Left renal cortex interstitium (tissue), 4 donors: ENCODE measurements around the gene EMP1. TPM values are rescaled to one million over a fixed set of nuclear protein-coding genes. Genes with fewer than 3 reads are reported as not detected.
A peak's percentile ranks its signal among the peaks of the same experiment; 100 is the strongest.

Experiments
- DNase-seq, 4 donors: peaks; one replicate each; pipeline ENCODE4 v3.0.0-alpha.2; 2013; ENCODE audit warnings: low read depth in 4 of 4, low spot score in 2 of 4, missing footprints in 1 of 4
- polyA plus RNA-seq, 4 donors: library from polyadenylated mRNA; unstranded; fragments of 120-200 nt; gene quantifications; one replicate each; pipeline ENCODE4 v1.2.1, GENCODE V29; 2013; ENCODE audit not compliant: insufficient read length in 4 of 4

Gene EMP1
- polyA plus RNA-seq, 4 donors: 81.8 to 112 (median 103) TPM

DNA sequence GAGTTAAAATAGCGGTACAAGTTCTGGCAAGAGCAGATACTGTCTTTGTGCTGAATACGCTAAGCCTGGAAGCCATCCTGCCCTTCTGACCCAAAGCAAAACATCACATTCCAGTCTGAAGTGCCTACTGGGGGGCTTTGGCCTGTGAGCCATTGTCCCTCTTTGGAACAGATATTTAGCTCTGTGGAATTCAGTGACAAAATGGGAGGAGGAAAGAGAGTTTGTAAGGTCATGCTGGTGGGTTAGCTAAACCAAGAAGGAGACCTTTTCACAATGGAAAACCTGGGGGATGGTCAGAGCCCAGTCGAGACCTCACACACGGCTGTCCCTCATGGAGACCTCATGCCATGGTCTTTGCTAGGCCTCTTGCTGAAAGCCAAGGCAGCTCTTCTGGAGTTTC is 18.5 kb downstream of the EMP1 start:
- no peak for DNase-seq

DNA sequence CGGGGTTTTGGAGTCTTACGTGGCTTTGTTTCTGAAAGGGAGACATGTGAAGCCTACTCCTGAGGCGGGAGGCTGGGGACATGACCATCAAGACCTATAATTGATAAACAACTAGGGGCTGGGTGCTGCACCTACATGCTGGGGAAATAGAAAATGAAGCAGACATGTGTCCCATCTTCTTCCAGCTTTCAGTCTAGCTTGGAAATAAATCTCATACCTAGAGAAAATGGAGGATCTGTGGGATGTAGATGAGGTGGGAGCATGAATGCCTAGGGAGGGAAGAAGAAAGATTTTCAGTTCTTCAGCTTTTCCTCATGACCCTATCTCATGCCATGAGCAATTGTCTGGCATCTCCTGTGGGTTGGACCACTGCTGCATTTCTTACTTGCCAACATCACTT is 22.1 kb downstream of the EMP1 start:
- no peak for DNase-seq

DNA sequence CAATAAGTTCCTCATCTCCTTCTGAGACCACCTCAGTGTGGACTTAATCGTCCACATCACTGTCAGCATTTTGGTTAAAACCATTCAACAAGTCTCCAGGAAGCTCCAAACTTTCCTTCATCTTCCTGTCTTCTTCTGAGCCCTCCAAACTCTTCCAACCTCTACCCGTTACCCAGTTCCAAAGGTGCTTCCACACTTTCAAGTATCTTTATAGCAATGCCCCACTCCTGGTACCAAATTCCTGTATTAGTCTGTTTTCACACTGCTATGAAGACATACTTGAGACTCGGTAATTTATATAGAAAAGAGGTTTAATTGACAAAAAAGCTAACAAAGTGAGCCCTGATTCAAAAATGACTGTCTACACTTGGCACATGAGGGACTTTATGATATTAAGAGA is 22.8 kb downstream of the EMP1 start:
- no peak for DNase-seq

DNA sequence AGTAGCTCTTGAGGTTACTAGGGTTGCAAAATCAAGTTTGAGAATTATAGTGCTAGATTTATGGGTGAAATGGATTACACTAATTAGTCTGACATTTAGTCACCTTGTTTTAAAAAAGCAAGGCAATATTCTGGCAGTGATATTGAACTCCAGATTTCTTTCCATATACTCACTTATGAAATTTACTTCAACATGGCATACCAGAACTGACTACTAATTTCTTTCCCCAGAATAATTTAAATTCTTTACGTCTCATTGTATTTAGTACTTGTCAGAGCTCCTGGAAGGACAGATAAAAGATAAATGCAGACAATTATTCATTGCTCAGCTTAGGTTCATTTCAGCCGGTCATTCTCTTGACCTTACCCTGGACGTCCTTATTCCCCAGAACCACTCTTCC is 24.3 kb downstream of the EMP1 start:
- DNase-seq: no peak

DNA sequence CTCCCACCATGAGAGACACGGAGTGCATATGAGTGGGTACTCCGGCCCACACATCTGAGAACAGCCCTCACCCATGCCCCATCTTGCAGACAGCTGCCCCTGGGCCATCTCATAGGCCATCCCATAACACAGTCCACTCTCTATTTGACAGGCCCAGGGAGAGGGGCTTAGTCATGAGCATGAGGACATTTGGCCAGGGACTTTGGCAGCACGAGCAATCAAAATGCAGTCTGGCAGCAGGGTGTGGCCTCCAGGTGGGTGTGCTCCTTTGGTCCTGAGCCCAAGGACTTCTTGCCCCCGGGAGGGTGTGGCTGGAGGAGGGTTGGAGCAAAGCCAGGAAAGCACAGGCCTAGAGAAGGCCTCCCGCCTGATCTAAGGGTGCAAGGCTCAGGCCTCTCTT is 25.6 kb downstream of the EMP1 start:
- no peak for DNase-seq

DNA sequence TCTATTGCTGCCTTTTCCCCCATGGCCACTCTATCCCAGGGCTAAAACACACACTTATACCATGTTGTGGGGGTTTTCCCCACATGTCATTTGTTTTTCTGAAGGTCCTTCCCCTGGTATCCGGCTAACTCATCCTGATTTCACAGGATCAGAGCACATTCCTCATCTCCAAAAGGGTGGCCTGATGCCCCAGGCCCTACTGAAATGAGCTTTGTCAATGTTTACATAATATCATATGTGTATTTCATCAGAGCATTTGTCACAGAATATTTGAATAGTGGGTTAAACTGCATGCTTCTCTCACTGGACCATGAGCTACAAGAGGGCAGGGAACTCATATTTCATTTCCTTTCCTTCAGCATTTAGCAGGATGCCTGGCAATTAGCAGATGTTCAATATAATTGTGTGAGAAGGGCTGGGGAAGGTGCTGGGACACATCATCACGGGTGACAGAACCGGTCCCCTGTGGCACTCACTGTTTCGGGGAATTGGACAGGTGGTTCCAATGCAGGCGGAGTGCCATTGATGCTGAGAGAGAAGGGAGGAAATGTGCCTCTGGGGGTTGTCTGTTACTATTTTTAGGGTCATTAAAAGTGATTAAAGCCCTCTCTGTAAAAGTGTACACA is 26.8 kb downstream of the EMP1 start:
- DNase-seq: no peak

DNA sequence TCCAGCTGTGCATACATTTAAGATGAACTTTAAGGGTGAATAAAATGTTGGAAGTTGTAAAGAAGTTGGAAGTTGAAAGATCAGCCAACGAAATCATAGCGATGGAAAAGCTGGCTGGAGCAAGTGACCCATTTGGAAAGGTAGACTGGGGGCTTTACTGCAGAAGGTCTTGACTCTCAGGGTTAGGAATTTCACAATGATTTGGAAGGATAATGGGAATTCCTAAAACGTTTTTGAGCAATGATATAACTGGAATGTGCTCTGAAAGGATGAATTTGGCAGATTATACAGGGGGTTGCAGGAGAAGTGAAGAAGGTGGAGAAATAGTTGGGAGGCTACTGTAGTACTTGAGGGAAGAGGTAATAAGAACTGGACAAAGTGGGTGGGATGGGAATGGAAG is 27.4 kb downstream of the EMP1 start:
- no peak for DNase-seq

DNA sequence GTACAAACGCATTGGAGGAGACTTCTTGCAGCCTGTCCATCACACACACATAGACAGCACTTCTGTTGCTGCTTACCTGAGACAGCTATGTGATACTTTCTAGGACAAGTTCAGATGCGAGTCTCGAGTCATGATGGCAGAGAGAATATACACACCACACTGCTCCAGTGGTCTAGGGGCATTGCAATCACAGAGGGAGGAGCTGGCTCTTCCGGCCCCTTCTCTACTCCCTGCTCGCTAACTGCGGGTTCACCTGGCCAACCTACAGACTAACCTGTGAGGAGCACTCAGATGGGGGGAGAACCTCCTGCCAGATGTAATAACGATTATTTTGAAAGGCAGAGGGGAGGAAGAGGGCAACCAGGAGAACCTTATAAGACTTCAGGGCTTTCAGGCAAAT is 30.7 kb downstream of the EMP1 start:
- DNase-seq: no peak

DNA sequence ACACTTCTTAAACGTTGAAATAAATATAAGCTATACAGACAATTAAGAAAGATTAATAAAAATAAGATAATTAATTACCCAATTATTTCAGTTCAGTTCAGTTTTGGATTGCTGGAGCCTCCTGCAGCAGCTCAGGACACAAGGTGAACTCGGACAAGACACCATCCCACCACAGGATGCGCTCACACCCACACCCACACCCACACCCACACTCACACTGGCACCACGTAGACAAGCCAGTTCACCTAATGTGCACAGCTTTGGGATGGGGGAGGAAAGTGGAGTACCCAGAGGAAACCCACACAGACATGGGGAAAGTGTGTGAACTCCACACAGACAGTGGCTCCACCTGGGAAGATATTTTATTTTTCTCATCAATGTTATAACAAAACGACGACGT is 32.1 kb downstream of the EMP1 start:
- no peak for DNase-seq

DNA sequence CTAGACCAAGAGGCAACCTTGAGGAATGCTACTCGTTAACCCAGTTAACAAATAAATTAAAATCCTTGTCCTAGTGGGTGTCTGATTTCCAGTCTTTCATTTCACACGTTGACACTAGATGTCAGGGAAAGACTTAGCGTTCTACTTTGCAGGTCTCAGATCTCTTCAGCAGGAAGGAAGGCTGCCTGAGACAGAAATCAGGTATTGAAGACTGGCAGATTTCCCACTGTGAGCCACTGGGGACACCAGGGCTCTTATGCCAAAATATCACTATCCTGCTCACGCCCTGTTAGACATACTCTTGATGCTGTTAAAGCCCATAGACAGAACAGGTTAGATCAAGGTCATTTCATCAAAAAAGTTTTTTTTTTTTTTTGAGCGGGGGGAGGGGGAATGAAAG is 33.0 kb downstream of the EMP1 start:
- no peak for DNase-seq

DNA sequence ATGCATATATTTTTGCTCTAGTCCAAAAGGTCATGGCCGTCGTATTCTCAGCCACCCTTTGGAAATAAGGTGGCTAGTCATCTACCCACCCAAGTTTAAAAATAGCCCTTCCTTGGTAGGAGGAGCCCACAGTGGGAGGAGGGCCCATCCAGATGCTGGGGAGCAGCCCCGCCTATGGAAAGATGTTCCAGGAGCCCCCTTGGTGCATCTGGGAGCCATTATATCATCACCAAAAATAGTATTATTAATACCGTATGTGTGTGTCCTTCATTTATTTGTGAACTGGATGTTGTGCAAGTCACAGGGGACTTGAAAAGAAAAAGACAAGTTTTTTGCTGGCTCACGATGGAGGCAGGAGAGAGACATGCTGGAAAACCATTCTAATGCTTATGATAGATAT is 34.0 kb downstream of the EMP1 start:
- no peak for DNase-seq

DNA sequence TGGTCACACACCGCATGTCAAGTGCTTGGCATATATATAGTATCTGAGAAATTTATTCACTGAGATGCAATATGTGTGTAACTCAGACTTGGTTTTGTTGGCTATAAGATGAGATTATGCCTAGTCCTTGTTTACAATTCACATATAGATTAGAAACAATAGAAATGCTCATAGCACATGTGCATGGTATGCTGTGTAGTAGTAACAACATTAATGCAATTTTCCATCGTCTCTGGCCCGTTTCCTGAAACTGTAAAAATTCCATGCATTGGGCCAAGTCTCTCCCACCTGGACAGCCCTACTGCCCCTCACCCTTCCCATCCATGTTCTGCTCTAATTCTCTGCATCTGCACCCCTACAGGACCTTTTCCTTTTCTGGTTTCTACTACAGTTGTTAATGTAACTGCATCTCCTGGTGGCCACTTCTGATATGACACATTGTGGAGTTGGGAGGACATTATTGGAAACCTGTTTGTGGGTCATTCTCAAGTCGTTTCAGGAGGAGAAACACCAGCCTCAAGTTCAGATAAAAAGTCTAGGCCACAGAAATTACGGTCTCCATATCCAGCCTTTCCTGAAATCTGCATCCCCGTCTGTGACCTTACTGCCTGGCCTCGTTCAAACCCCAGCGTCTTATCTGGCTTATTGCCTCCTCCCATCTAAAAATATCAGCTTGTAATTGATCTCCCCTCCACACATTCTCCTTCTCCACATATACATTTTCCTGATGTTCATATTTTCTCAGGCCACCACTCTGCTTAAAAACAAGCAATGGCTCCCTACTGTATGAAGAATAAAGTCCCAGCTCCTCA is 37.5 kb downstream of the EMP1 start:
- peak in 1 of 4 donors; percentile 51 for DNase-seq

DNA sequence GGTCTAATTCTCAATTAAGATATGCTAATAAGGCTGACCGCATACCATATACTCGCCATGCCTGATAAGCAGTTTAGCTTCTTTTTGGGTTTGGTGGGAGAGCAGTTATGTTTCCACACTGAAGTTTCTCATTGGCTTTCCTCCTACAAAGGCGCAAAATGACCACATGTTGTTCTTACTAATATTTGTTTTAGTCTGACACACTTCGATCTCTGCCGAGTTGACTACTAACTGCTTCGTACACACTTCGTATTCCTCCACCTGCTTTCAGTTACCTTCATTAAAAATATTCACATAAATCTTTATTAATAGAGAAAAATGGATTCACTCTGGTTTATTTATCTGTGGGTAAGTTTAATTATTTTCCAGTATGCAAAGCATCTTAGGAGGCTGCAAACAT is 41.7 kb downstream of the EMP1 start:
- no peak for DNase-seq

DNA sequence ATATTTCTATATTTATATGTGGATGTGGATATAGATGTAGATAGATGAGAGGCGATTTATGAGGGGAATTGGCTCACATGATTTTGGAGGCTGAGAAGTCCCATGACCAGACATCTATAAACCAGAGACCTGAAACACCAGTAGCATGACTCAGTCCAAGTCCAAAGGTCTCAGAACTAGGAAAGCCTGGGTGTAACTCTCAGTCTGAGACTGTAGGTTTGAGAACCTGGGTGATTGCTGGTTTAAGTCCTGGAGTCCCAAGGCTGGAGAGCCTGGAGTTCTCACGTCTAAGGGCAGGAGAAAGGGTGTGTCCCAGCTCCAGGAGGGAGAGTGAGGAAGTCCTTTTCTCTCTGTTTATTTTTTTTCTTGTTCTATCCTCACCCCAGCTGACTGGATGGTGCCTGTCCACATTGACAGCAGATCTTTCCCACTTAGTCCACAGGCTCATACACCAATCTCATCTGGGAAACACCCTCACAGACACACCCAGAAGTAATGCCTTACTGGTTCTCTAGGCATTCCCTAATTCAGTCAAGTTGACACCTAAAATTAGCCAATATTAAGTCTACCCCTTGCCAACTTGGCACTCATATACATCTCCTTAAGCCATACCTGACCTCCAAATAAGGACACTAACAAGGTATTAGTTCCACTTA is 45.4 kb downstream of the EMP1 start:
- DNase-seq: no peak

DNA sequence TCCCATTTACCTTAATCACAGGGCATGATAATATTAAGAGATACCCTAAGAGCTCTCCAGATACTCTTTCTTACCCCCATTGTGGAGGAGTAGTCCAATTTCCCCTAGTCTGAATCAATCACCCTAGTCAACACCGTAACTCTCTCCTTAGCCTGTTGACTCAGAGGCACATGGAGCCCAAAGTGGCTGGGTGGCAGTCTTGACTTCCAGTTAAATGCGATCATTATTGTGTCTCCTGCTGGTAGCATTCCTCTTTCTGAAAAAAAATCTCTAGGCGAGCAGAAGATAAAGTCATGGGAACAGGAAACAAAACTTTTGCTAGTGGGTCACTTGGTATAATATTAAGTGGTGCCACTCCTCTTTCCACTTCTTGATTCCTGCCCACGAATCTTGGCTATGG is 46.4 kb downstream of the EMP1 start:
- no peak for DNase-seq

DNA sequence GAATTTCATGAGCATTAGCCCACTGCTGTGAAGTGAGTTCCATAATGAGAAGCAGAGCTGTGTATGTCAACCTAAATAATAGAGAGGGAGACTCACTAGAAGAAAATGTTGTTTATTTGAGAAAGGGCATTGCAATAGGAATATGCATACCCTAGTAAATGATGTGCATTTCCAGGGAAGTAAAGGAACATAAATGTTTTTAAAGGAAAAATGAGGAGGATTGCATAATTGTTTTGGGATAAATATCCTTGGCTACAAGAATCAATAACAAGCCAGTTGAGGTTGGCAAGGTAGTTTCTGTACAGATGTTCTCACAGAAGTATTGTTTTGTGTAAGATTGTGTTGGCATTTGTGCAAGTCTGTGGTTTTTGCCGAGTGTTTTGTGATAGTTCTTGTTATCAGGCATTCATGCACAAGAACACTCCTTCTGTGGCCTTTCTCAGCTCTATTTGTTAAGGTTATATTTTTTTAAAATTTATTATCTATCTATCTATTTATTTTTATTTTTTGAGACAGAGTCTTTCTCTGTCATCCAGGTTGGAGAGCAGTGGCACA is 47.1 kb downstream of the EMP1 start:
- no peak for DNase-seq

DNA sequence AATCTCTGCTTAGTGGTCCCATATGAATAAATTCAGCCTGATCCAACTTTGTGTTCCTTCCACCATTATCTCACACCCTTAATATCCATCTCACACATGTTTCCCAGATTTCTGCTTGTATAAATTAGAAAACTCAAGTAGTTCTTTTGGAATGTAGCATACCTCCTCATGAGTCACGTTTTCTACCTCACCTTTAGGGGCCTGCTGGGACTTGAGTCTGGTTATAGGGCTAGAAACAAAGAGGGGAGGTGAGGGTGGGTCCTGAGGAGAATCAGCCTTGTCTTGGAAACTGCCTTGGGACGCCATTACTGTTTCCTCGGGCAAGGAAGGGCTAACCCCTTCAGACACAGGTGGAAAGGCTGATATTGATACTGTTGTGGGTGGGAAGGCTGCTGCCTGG is 51.1 kb downstream of the EMP1 start:
- DNase-seq: no peak

DNA sequence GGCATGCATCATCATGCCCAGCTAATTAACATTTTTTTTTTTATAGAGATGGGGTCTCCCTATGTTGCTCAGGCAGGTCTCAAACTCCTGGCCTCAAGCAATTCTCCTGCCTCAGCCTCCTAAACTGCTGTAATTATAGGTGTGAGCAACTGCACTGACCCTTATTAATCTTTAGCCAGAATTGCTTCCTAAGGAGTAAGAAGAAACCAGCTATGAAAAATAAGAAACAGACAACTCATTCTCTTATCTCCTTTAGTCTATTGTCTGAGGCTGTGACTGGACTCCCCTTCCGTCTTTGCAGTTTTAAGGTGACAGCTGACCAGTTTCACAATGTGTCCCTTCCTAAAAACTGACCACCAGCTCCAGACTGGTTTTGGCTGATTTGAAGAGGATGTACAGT is 52.4 kb downstream of the EMP1 start:
- DNase-seq: no peak

DNA sequence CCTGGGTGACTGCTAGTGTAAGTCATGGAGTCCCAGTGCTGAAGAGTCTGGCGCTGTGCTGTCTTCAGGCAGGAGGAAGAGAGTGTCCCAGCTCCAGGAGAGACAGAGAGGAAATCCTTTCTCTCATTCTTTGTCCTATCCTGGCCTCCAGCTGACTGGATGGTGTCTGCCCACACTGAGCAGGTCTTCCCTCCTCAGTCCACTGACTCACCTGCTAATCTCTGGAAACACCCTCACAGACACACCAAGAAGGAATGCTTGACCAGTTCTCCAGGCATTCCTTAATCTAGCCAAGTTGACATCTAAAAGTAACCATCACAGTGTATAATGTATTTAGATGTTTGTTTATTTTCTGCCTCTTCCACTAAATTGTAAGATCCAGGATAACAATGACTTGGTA is 53.9 kb downstream of the EMP1 start:
- DNase-seq: no peak

DNA sequence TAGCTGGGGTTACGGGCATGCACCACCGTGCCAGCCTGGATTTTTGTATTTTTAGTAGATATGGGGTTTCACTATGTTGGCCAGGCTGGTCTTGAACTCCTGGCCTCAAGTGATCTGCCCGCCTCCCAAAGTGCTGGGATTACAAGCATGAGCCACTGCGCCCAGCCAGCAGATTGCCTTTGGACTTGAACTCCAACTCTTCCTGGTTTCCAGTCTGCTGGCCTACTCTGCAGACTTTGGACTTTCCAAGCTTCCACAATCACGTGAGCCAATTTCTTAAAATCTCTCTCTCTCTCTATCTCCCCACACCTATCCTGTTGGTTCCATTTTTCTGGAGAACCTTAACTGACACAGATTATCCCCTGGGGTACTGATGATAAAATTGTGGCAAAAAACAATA is 55.0 kb downstream of the EMP1 start:
- no peak for DNase-seq

DNA sequence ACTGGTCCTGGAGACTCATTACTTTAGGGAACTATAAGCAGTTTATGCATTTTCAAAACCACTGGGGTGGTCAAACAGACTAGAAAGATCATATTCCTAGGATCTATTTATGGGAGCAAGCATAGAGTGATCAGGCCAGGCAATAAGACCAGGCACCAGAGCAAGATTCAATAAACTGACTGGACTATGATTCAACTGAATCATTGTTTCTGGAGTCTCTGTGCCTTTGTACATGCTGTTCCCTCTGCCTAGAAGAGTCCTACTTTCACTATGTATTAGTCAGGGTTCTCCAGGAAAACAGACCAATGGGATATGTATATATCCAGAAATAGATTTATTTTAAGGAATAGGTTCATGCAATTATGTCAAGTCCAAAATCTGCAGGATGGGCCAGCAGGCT is 55.5 kb downstream of the EMP1 start:
- no peak for DNase-seq

DNA sequence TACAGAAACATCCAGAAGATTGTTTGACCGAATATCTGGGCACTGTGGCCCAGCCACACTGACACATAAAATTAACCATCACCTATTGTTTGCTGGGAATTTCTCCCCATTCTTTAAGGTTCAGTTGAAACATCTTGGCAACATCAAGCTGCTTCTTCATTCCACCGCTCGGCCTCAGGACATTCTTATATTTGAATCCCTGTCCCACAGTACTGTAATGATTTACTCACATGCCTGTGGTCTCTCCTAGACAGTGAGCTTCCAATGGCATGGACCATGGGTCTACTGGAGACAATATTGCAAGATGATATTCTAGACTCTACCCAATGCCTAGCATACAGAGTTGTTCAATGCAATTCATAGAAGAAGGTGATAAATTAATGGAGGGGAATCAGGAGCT is 56.1 kb downstream of the EMP1 start:
- no peak for DNase-seq
